ENCODE measurements around the gene MIPEP.
"Not testable (repeated sequence)": the region's sequence is repeated elsewhere in the genome, so short reads cannot be mapped to it uniquely, and the experiment has no call there.

Gene MIPEP

GRCh38 chr13:23889615-23890607 lies 711 bp upstream of the MIPEP start:
- DNase-seq (ENCODE audit: low spot score), result no peak

- DNase-seq (ENCODE audit: low spot score), result not testable (repeated sequence)
Observed at GRCh38 chr13:23884361-23884760, 4.8 kb downstream of the MIPEP start.

- no peak for DNase-seq (ENCODE audit: low spot score)
Observed at GRCh38 chr13:23883255-23883654, 5.9 kb downstream of the MIPEP start.

- not testable (repeated sequence) for DNase-seq (ENCODE audit: low spot score)
Observed at GRCh38 chr13:23881402-23881800, 7.8 kb downstream of the MIPEP start.

GRCh38 chr13:23880493-23881401 lies 8.5 kb downstream of the MIPEP start:
- not testable (repeated sequence) for DNase-seq (ENCODE audit: low spot score)

- DNase-seq (ENCODE audit: low spot score), result no peak
Observed at GRCh38 chr13:23877286-23877685, 11.9 kb downstream of the MIPEP start.

GRCh38 chr13:23876265-23876664 lies 12.9 kb downstream of the MIPEP start:
- DNase-seq (ENCODE audit: low spot score), result peak; percentile 16

GRCh38 chr13:23871616-23872220 lies 17.5 kb downstream of the MIPEP start:
- peak; percentile 28 for DNase-seq (ENCODE audit: low spot score)

- DNase-seq (ENCODE audit: low spot score), result no peak
Observed at GRCh38 chr13:23870356-23871140, 18.7 kb downstream of the MIPEP start.

- DNase-seq (ENCODE audit: low spot score), result no peak
Observed at GRCh38 chr13:23868521-23868920, 20.7 kb downstream of the MIPEP start.

GRCh38 chr13:23867027-23867491 lies 22.1 kb downstream of the MIPEP start:
- DNase-seq (ENCODE audit: low spot score), result no peak

GRCh38 chr13:23866420-23867026 lies 22.7 kb downstream of the MIPEP start:
- DNase-seq (ENCODE audit: low spot score), result no peak

- DNase-seq (ENCODE audit: low spot score), result no peak
Observed at GRCh38 chr13:23865906-23866305, 23.3 kb downstream of the MIPEP start.

GRCh38 chr13:23865026-23865425 lies 24.2 kb downstream of the MIPEP start:
- DNase-seq (ENCODE audit: low spot score), result no peak

GRCh38 chr13:23861310-23861709 lies 27.9 kb downstream of the MIPEP start:
- no peak for DNase-seq (ENCODE audit: low spot score)

- DNase-seq (ENCODE audit: low spot score), result no peak
Observed at GRCh38 chr13:23859904-23860303, 29.3 kb downstream of the MIPEP start.

GRCh38 chr13:23859455-23859854 lies 29.7 kb downstream of the MIPEP start:
- DNase-seq (ENCODE audit: low spot score), result no peak

- no peak for DNase-seq (ENCODE audit: low spot score)
Observed at GRCh38 chr13:23858546-23858945, 30.7 kb downstream of the MIPEP start.

- DNase-seq (ENCODE audit: low spot score), result peak; percentile 26
Observed at GRCh38 chr13:23856008-23856750, 33.0 kb downstream of the MIPEP start.

- DNase-seq (ENCODE audit: low spot score), result no peak
Observed at GRCh38 chr13:23855360-23855759, 33.8 kb downstream of the MIPEP start.

Measured in iPS-NIHi11 (cell line).